Dedifferentiated amniotic fluid mesenchymal stem cell (primary cell): ENCODE measurements around the gene ST8SIA3.

Experiments used
- DNase-seq: peaks from one replicate; pipeline ENCODE4 v3.0.0-alpha.2; 2016; ENCODE audit errors: extremely low spot score

Gene ST8SIA3

GRCh38 chr18:57352271-57352701, at the start of gene ST8SIA3:
ST8SIA3 (plus strand) TSS chr18:57352557; CDS start chr18:57352847, 290 bp downstream.
- DNase-seq, result no peak

- DNase-seq, result no peak
Observed at GRCh38 chr18:57311472-57311871, 40.9 kb upstream of the ST8SIA3 start.

- DNase-seq, result no peak
Observed at GRCh38 chr18:57312346-57313144, 39.8 kb upstream of the ST8SIA3 start.

GRCh38 chr18:57320603-57321002, 31.8 kb upstream of the ST8SIA3 start:
- no peak for DNase-seq

GRCh38 chr18:57325491-57326166, 26.7 kb upstream of the ST8SIA3 start:
- no peak for DNase-seq

- DNase-seq, result no peak
Observed at GRCh38 chr18:57326718-57327323, 25.5 kb upstream of the ST8SIA3 start.

- DNase-seq, result no peak
Observed at GRCh38 chr18:57328665-57329064, 23.7 kb upstream of the ST8SIA3 start.

- DNase-seq, result no peak
Observed at GRCh38 chr18:57329856-57330255, 22.5 kb upstream of the ST8SIA3 start.

GRCh38 chr18:57331718-57332117, 20.6 kb upstream of the ST8SIA3 start:
- no peak for DNase-seq

- DNase-seq, result no peak
Observed at GRCh38 chr18:57333940-57334339, 18.4 kb upstream of the ST8SIA3 start.

GRCh38 chr18:57334383-57334782, 18.0 kb upstream of the ST8SIA3 start:
- DNase-seq, result no peak

- no peak for DNase-seq
Observed at GRCh38 chr18:57336343-57336742, 16.0 kb upstream of the ST8SIA3 start.

GRCh38 chr18:57337890-57338289, 14.5 kb upstream of the ST8SIA3 start:
- no peak for DNase-seq

GRCh38 chr18:57343833-57344232, 8.5 kb upstream of the ST8SIA3 start:
- DNase-seq, result no peak

- no peak for DNase-seq
Observed at GRCh38 chr18:57346876-57347275, 5.5 kb upstream of the ST8SIA3 start.

- DNase-seq, result no peak
Observed at GRCh38 chr18:57347784-57348183, 4.6 kb upstream of the ST8SIA3 start.

- DNase-seq, result no peak
Observed at GRCh38 chr18:57352761-57353136, 392 bp downstream of the ST8SIA3 start.

- no peak for DNase-seq
Observed at GRCh38 chr18:57353137-57353939, 981 bp downstream of the ST8SIA3 start.

- DNase-seq, result no peak
Observed at GRCh38 chr18:57353940-57354461, 1.6 kb downstream of the ST8SIA3 start.

- DNase-seq, result no peak
Observed at GRCh38 chr18:57359433-57359832, 7.1 kb downstream of the ST8SIA3 start.

GRCh38 chr18:57362714-57363113, 10.4 kb downstream of the ST8SIA3 start:
- DNase-seq, result no peak

- no peak for DNase-seq
Observed at GRCh38 chr18:57364460-57364859, 12.1 kb downstream of the ST8SIA3 start.
